HG03575 (cell line): ENCODE results near the gene CSNK1D.

ENCODE experiments used
- ATAC-seq: cut with Tn5 transposase; IDR thresholded peaks from one replicate; pipeline ENCODE4 v1.9.1; 2021; ENCODE audit not compliant: unreplicated experiment, insufficient number of reproducible peaks, low FRiP score; ENCODE audit errors: extremely low read depth

The CSNK1D gene

DNA sequence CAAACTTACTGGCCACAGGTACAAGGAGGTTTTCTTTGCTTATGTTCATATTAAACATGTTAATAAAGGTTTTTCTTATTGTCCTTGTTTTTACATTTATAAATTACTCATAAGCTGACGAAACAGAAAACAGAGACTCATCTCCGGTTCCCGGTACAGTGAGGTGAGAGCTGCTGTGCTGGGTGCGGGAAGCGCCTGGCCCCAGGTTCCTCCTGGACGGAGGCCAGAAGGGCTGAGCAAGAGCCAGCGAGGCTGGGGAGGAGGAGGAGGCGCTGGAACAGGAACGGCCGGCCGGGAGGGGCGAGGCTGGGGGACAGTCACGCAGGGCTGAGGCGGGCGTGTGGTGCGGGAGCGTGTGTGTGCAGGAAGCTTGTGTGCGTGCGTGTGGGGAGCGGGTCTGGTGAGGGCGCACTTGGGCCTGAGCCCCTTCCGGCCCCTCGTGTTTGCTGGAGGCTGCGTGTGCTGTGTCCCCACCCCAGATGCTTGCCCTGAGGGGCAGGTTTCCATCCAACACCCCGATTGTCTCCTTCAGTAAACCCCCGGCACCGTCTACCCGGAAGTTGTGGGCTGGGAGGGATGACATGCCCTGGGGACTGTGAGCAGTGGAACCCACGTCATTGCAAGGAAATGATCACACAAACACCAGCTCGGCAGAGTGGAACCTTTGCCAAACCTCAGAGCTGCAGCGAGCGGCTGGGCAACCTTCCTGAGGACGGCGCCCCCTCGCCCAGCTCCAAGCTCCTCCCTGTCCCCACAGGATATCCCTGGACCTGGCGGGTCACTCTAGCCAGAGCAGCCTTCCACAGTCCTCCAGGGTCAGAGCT lies 24.4 kb upstream of the CSNK1D start:
- ATAC-seq = no peak

DNA sequence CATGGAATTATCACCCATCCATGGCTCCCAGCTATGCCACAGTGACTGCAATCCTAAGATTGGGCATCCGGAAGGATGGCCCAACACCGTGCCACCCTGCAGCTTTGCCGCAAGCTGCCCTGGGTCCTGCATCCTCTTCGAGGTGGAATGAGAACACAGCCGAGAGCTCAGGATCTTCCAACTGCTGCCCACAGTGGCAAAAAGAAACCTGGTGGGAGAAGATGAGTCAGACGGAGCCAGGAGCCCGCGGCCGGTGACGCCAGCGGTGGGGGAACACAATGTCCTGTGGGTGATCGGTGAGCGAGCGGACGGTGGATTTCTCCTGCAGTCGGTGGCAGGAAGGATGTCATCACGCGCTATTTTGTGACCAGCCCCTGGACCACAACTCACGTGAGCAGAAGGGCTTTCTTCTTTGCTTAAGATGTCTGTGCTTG lies 23.8 kb upstream of the CSNK1D start:
- ATAC-seq = no peak

DNA sequence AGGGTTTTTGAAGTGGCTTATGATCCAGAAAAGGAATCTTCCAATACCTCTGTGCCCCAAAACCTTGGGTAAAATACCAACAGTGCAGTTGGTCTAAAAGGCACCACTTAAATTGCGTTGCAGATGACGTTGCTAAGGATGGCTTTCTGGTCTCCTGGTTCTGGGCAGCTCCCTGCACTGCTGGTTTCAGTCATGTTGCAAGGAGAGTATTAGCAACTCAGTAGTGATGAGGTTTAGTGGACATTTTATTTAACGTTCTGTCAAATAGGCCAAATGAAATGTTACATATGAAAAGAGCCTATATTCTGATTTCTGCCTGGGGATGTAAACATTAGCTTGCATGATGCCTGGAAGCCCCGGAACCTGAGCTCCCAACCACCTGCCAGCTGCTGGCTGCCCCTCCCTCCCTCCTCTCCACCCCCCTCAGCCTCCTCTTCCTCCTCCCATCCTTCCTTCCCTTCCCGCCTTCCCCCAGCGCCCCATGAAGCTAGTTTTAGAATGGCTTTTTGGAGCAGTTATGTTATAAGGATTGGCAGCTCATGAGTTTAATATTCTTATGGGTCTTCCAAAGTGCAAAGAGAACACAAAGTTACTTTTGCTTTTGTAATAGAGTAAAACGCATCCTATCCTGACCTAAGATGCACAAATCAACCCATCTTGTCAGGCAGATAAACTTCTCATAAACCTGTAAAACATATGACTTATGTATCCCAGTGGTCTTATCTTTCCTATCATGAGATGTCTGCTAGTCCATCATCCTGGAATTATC lies 23.2 kb upstream of the CSNK1D start:
- no peak for ATAC-seq

DNA sequence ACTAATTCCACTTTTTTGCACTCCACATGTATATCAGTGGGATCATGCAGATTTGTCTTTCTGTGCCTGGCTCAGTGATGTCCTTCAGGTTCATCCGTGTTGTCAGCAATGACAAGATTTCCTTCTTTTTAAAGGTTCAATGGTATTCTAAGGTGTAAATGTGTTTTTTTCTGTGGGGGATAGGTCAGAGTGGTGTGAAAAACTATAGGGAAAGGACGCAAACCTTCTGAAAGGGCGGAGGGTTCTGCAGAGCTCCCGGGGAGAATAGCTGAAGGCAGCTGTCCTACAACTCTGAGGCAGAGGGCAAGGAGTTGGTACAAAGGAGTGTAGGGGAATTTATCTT lies 21.9 kb upstream of the CSNK1D start:
- no peak for ATAC-seq

DNA sequence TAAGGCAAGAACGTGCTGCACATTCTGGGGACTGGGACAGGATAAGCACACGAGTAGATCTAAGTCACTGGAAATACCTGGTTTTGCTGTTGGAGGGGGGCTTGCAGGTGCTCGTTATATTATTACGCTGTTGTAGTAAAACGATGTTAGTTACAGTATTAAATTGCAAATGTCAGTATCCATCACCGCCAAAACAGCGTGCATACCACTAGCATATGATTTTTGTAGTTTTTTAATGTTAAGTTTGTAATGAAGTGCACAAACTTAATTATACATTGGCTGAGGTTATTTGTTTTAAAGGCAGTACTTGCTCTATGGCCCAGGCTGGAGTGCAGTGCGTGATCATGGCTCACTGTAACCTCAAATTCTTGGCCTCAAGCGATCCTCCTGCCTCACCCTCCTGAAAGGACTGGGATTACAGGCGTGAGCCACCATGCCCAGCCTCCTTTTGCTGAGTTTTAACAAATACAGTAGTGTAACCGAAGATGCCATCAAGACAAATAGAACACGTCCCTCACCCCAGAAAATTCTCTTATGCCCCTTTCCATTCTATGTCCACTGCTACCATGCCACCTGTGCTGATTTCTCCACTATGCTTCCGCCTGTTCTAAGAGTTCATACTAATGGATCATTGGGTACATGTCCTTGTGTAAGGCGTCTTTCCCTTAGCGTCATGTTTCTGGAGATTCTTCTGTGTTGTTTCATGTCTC lies 20.7 kb upstream of the CSNK1D start:
- ATAC-seq = no peak

DNA sequence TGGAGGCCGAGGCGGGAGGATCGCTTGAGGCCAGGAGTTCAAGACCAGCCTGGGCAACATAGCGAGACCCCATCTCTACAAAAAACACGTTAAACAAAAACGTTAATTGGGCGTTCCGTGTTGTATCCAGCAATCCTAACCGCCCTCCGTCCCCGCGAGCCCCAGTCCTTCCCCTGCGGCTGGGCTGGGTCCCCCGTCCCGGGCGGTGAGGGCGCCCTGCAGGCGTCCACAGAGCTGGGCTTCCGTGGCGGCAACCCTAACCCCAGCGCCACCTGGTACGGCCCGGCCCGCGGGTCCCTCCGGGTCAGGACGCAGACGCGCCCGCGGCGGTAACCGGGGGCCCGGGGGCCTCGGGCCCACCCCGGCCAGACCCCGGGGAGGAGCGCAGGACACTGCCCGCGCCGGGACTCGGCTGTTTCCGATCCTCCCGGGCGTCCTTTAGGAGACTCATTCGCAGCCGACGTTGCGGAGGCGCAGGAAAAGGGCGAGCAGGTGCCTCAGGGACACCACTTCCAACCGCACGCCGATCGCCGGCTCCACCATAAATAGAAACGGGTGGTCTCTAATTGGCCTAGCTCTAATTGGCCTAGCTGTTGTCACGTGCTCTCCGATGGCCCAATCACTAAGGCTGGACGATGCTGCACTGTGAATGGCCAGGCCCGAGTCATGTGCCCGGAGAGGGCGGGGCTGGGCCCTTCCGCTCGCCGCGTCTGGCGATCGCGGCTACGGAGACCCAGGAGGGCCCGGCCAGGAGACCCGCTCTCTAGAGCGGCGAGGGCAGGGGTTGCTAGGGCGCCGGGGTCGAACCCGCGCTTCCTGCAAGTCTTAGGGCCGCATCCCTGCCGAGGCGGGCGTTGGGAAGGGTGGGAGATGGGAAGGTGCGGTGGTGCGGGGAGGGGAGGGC lies 19.0 kb upstream of the CSNK1D start:
- ATAC-seq = peak; percentile 61

DNA sequence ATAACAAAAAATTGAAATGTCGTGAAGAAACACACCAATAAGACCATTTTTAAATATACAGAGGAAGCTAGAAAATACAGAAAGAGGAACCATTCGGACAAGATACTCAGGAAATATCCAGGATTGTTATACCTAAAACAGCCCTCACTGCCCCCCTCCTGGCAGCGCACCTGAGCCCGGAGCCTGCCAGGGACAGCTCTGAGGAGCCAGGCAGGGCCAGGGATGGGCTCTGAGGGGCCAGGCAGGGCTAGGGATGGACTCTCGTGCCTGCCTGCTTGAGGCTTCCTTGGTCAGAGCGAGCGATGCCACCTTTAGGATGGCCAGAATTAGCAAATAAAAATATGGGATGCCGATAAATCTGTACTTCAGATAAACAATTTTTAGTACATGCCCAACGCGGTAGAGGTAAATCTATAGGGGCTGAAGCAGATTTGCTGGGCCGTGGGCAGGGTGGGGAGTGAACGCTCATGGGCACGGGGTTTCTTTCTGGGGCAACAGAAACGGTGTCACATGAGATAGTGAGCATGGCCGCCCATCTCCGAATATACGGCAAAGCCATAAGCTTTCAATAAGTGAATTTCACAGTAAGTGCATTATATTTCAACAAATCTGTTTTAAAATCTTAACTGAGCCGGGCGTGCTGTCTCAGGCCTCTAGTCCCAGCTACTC lies 18.2 kb upstream of the CSNK1D start:
- no peak for ATAC-seq

DNA sequence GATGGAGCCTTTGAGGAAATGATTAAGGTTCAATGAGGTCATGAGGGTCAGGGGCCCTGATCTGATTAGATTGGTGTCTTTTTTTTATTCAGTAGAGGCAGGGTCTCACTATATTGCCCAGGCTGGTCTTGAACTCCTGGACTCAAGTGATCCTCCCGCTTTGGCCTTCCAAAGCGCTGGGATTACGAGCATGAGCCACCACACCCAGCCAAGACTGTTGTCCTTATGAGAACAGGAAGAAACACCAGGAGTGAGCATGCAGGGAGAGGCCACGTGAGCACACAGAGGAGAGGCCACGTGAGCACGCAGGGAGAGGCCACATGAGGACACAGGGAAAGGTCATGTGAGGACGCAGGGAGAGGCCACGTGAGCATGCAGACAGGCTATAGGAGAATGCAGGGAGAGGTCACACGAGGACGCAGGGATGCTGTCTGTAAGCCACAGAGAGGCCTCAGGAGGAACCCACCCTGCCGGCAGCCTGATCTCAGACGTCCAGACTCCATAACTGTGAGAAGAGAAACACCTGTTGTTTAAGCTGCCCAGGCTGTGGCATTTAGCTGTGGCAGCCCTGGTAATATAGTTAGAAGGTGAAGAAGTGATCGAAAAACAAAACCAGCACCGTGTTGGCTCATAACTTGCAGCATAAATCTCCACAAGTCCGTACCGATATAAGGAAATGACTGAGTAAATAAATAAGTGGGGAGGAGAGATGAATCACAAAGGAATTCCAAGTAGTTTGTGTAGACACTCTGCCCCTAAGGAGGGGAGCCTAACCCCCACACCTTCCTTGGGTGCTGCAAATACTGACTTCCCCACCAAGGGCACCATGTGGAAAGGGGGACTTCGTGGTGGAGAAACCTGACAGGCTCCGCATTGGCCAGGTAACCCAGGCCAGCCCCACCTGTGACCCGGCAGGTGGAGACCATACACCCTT lies 14.6 kb upstream of the CSNK1D start:
- ATAC-seq = no peak

DNA sequence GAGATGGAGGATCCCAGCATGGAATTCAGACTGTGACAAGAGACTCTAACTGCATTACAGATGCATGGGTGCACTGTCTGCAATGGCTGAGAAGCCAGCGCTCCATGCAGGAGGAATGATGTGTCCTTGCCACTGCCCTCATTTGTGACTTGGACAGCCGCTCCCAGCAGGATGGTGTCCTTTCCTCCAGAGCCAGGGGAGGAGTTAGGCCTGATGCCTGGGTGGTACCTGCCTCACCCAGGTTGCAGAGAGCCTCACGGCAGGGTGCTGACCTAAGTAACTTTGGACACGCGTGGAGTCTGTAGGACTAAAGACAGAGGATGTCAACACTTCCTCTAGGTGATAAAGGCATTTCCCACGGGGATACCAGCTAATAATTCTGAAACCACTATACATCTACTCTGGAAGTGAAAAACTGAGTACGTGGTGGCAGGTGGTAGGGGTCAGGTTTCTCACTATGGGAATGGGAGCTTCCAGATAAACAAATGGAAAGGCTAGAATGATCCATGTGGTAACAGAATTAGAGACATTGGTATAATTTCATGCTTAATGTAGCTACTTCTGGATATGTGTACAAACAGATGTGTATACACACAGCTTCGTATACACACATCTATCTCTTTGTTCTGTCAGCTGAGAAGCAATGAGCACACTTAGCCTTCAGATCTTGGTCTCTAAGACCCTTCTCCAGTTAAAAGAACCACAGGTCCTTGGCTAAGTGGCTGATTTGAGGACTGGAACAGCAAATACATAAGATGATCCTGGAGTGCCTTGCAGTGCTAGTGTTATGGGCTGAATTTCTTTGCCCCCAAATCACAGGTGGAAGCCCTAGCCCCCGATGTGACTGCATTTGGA lies 13.7 kb upstream of the CSNK1D start:
- ATAC-seq = no peak

DNA sequence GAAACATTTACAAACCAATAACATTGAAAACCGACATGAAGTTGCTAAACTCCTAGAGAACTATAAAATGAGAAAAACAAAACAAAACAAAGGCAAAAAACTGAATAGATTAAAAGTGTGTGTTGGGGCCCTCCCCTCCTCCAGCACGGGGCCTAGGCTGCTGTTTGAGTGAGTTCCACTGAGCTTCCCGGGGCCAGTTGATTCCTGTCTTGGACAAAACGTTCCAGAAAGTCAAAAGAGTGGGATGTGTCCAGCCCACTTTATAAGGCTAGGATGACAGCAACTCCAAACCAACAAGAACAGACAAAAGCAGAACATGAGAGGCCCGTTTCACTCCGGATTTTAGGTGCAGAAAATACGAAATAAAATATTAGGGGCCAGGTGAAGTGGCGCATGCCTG lies 11.6 kb upstream of the CSNK1D start:
- no peak for ATAC-seq

DNA sequence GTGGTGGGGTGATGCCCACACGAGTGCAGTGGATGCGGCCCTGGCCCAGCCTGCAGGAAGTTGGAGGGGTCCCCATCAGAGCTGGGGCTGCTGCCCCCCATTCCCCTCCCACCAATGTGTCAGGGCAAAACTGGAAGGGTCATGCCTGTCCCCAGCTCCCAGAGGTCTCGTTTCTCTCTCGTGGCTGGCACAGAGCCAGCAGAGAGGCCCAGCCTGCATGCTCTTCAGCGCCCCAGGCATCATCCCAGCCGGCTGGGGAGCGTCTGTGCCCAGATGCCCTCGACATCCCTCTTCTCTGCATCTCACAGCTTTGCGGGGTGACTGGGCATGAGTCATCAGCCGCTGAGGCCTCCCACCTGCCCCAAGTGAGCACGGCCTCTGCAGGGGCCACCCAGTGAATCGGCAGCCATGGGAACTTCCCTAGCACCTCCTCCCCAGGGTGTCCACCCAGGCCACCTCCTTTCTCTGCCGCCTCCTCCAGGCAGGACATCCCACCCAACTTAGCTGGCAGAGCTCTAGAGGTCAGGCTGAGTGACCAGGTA lies 9.8 kb upstream of the CSNK1D start:
- no peak for ATAC-seq

DNA sequence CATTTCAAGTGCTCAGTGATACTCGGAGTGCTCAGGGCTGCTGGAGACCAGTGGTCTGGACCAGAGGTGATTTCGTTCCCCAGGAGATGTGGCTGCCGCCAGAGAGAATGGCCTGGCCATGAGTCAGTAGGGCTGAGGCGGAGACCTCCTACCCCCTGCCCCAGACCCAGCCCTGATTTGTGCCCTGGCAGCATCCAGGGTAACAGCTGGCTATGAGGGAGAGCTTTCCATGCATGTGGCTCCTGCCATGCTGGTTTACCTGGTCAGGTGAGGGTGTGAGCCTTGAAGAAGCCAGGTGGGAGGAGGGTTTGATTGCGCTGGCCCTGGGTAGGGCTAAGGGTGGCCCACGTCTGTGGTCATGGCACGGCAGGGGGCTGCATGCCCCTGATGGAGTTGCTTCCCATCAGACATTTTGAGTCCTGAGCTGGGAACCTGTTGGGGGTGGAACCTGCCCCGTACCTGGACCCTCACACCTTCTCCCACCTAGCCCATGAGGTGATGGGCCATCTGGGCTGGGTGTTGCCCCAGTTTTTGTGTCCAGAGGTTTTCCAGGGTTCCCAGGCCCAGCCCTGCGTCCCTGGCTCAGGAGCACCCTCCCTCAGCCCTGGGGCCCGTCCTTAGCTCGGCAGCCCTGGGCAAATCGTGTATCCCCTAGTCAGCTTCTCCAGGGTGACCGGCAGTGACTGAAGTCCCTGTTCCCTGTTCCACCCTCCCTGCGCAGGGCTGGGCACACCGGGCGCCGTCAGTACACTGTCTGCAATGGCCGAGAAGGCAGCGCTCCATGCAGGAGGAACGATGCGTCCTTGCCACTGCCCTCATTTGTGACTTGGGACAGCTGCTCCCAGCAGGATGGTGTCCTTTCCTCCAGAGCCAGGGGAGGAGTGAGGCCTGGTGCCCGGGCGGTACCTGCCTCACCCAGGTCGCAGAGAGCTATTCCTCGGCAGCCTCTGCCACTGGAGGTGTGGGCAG lies 9.0 kb upstream of the CSNK1D start:
- no peak for ATAC-seq

DNA sequence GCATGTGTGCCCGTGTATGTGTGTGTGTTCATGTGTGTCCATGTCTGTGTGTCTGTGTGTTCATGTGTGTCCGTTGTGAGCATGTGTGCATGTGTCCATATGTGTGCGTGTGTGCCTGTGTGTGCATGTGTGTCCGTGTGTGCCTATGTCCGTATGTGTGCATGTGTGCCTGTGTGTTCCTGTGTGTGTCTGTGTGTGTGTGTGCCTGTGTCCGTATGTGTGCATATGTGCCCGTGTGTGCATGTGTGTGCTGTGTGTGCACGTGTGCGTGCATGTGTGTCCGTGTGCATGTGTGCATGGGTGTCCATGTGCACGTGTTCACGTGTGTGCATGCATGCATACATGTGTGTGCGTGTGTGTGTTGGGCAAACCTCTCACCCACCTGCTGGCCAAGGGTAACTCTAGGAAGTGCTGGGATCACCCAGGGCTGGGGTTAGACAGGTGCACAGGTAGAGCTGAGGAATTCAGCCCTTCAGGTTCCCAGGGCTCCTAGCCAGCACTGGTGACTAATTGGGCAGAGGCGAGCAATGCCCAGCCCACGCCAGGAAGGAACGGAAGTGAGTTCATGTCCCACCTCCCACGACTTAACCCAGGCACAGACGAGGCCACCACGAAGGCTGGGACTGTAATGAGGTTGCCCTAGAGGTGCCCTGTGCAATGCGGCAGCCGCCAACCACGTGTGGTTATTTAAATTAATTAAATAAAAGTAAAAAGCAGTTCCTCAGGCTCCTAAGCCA lies 8.2 kb upstream of the CSNK1D start:
- no peak for ATAC-seq

DNA sequence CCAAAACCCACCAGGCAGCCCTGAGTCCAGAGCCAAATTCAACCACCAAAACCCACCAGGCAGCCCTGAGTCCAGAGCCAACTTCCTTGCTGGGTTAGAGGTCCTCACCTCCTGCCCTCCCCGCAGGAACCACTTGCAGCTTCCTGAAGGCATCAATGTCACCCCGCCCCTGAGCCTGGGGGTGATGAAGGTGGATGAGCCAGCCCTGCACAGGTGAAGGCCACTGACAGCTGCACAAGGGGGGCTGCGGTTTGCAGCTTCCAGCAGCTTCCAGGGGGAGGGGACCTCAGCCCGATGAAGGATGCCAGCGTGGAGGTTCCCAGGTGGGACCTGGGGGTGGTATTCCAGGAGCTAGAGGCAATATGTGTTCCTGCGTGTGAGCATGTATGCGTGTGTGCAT lies 7.6 kb upstream of the CSNK1D start:
- no peak for ATAC-seq

DNA sequence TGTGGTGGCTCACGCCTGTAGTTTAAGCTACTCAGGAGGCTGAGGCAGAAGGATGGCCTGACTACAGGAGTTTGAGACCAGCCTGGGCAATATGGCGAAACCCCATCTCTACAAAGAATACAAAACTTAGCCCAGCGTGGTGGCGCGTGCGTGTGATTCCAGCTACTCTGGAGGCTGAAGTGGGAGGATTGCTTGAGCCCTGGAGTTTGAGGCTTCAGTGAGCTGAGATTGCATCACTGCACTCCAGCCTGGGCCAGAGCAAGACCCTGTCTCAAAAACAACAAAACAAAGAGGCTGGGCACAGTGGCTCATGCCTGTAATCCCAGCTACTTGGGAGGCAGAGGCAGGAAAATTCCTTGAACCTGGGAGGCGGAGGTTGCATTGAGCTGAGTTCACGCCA lies 7.0 kb upstream of the CSNK1D start:
- ATAC-seq = no peak
